GM18517 (cell line): Measurements from ENCODE around the gene GOLGA6L26.
"Not testable (repeated sequence)": the region's sequence is repeated elsewhere in the genome, so short reads cannot be mapped to it uniquely, and the experiment has no call there.

Experiments
- ATAC-seq: cut with Tn5 transposase; IDR thresholded peaks from one replicate; pipeline ENCODE4 v1.9.1; 2021; ENCODE audit warnings: mild to moderate bottlenecking, moderate library complexity; ENCODE audit not compliant: unreplicated experiment

The GOLGA6L26 gene

GRCh38 chr15:23334096-23334495, at the start of gene GOLGA6L26:
Gene GOLGA6L26, minus strand, starts transcription at chr15:23334196. Its CDS starts 61 bp downstream, at chr15:23334135.
- ATAC-seq: not testable (repeated sequence)

GRCh38 chr15:23381192-23381591, 47.2 kb upstream of the GOLGA6L26 start:
- not testable (repeated sequence) for ATAC-seq

GRCh38 chr15:23380700-23381099, 46.7 kb upstream of the GOLGA6L26 start:
- ATAC-seq: not testable (repeated sequence)

GRCh38 chr15:23378946-23379345, 45.0 kb upstream of the GOLGA6L26 start:
- not testable (repeated sequence) for ATAC-seq

- ATAC-seq: not testable (repeated sequence)
Observed at GRCh38 chr15:23374226-23374625, 40.2 kb upstream of the GOLGA6L26 start.

- not testable (repeated sequence) for ATAC-seq
Observed at GRCh38 chr15:23372891-23373600, 39.0 kb upstream of the GOLGA6L26 start.

GRCh38 chr15:23372284-23372683, 38.3 kb upstream of the GOLGA6L26 start:
- no peak for ATAC-seq

- ATAC-seq: not testable (repeated sequence)
Observed at GRCh38 chr15:23371868-23372267, 37.9 kb upstream of the GOLGA6L26 start.

GRCh38 chr15:23371134-23371533, 37.1 kb upstream of the GOLGA6L26 start:
- ATAC-seq: not testable (repeated sequence)

GRCh38 chr15:23370578-23370977, 36.6 kb upstream of the GOLGA6L26 start:
- no peak for ATAC-seq

GRCh38 chr15:23364261-23364660, 30.3 kb upstream of the GOLGA6L26 start:
- ATAC-seq: not testable (repeated sequence)

GRCh38 chr15:23362622-23363021, 28.6 kb upstream of the GOLGA6L26 start:
- not testable (repeated sequence) for ATAC-seq

GRCh38 chr15:23354448-23354847, 20.5 kb upstream of the GOLGA6L26 start, which contains the start of gene GOLGA8S:
Gene GOLGA8S, plus strand, starts transcription at chr15:23354748. Its CDS starts 62 bp downstream, at chr15:23354810.
- ATAC-seq: not testable (repeated sequence)

- ATAC-seq: not testable (repeated sequence)
Observed at GRCh38 chr15:23311233-23311632, 22.8 kb downstream of the GOLGA6L26 start.

GRCh38 chr15:23305921-23306320, 28.1 kb downstream of the GOLGA6L26 start:
- ATAC-seq: not testable (repeated sequence)

GRCh38 chr15:23304805-23305204, 29.2 kb downstream of the GOLGA6L26 start:
- not testable (repeated sequence) for ATAC-seq

- not testable (repeated sequence) for ATAC-seq
Observed at GRCh38 chr15:23304267-23304666, 29.7 kb downstream of the GOLGA6L26 start.

- ATAC-seq: not testable (repeated sequence)
Observed at GRCh38 chr15:23303654-23304053, 30.3 kb downstream of the GOLGA6L26 start.

- ATAC-seq: not testable (repeated sequence)
Observed at GRCh38 chr15:23303246-23303645, 30.8 kb downstream of the GOLGA6L26 start.
